ENCODE results near the gene FLVCR2.

Gene FLVCR2

DNA sequence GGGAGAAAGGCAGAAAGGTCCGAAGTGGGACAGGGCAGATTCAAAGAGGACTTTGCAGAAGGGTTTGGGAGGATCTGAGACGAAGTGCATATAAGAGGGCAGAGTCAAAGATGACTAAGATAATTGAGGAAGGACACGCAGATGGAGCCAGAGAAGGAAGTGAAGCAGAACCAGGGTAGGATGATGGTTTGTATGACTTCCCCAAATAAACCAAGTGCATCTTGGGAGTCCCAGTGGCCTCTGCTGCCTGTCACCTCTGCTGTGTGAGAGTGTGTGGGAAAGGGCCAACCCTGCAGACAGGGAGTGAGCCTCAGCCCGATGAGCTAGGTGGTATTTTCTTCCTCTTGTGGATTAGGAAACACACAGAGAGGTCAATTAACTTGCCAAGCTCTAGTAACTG lies 36.8 kb downstream of the FLVCR2 start:
- no peak overlapping the region for H3K27ac ChIP-seq
- H3K9me3 ChIP-seq, result no peaks in the 10 kb centered on the region
- no peak for TF ChIP-seq CTCF (IDR thresholded peaks at IDR 0.05)
- H3K36me3 ChIP-seq, result no peaks in the 10 kb centered on the region
- intact Hi-C loops (cut with DNase I; ENCODE audit: low total_unique reads), result no loop called here
- H3K4me1 ChIP-seq, result peaks cover 0 to 7% (median 3%) of the 10 kb centered on the region in 4 donors
- H3K4me3 ChIP-seq, result no peak overlapping the region
- DNase-seq, result peak in 1 of 2 donors; percentile 35
- H3K27me3 ChIP-seq, result peaks cover 0 to 4% of the 10 kb centered on the region in 2 donors

- H3K27ac ChIP-seq, result no peak overlapping the region
- no peaks in the 10 kb centered on the region for H3K4me1 ChIP-seq
- H3K27me3 ChIP-seq, result no peaks in the 10 kb centered on the region
- no peak for TF ChIP-seq CTCF (IDR thresholded peaks at IDR 0.05)
- H3K36me3 ChIP-seq, result no peaks in the 10 kb centered on the region
- no peak overlapping the region for H3K4me3 ChIP-seq
- H3K9me3 ChIP-seq, result no peaks in the 10 kb centered on the region
- intact Hi-C loops (cut with DNase I; ENCODE audit: low total_unique reads), result no loop called here
- no peak for DNase-seq
These were observed 41.1 kb downstream of the FLVCR2 start for GRCh38 chr14:75619548-75619947.

DNA sequence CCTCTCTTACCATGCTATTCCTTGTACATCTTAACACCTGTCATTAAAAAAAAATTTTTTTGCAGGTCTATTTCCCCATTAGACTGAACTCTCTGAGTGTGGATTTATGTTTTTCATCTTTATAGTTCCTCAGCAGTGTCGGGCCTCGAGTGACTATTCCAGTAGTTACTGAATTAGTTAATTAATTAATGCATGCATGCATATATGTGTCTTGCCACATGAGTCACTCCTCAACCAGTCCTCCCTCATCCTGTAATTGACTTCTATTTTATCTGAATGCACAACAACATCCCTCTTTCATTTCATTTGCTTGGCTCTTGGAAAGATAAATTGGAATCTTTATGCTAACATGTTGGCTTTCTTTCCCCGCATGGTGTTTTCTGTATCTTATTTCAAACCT lies 46.6 kb downstream of the FLVCR2 start:
- H3K36me3 ChIP-seq, result no peaks in the 10 kb centered on the region
- H3K4me1 ChIP-seq, result no peaks in the 10 kb centered on the region
- no peak for DNase-seq
- intact Hi-C loops (cut with DNase I; ENCODE audit: low total_unique reads), result no loop called here
- no peak for TF ChIP-seq CTCF (IDR thresholded peaks at IDR 0.05)
- no peak overlapping the region for H3K27ac ChIP-seq
- H3K27me3 ChIP-seq, result no peaks in the 10 kb centered on the region
- no peak overlapping the region for H3K4me3 ChIP-seq
- H3K9me3 ChIP-seq, result no peaks in the 10 kb centered on the region

- Histone ChIP-seq H3K4me1 (no peaks in the 10 kb centered on the region), H3K9me3 (no peaks in the 10 kb centered on the region), H3K4me3 (no peak overlapping the region), H3K36me3 (no peaks in the 10 kb centered on the region), H3K27ac (no peak overlapping the region), H3K27me3 (no peaks in the 10 kb centered on the region)
- no peak for DNase-seq
- intact Hi-C loops (cut with DNase I; ENCODE audit: low total_unique reads), result no loop called here
- no peak for TF ChIP-seq CTCF (IDR thresholded peaks at IDR 0.05)
These were observed 48.0 kb downstream of the FLVCR2 start for GRCh38 chr14:75626396-75626795.

- Histone ChIP-seq H3K4me1 (no peaks in the 10 kb centered on the region), H3K27ac (no peak overlapping the region), H3K36me3 (no peaks in the 10 kb centered on the region), H3K27me3 (no peaks in the 10 kb centered on the region), H3K4me3 (no peak overlapping the region), H3K9me3 (no peaks in the 10 kb centered on the region)
- no peak for DNase-seq
- TF ChIP-seq CTCF (IDR thresholded peaks at IDR 0.05), result no peak
- intact Hi-C loops (cut with DNase I; ENCODE audit: low total_unique reads), result no loop called here
These were observed 48.4 kb downstream of the FLVCR2 start for GRCh38 chr14:75626863-75627262.

- Histone ChIP-seq H3K27ac (no peak overlapping the region), H3K9me3 (no peaks in the 10 kb centered on the region), H3K27me3 (no peaks in the 10 kb centered on the region), H3K4me1 (no peaks in the 10 kb centered on the region), H3K4me3 (no peak overlapping the region), H3K36me3 (no peaks in the 10 kb centered on the region)
- intact Hi-C loops (cut with DNase I; ENCODE audit: low total_unique reads), result no loop called here
- DNase-seq, result no peak
- no peak for TF ChIP-seq CTCF (IDR thresholded peaks at IDR 0.05)
These were observed 49.0 kb downstream of the FLVCR2 start for GRCh38 chr14:75627406-75627805.
